Measurements from ENCODE around the gene ACSS3.

The ACSS3 gene

DNA sequence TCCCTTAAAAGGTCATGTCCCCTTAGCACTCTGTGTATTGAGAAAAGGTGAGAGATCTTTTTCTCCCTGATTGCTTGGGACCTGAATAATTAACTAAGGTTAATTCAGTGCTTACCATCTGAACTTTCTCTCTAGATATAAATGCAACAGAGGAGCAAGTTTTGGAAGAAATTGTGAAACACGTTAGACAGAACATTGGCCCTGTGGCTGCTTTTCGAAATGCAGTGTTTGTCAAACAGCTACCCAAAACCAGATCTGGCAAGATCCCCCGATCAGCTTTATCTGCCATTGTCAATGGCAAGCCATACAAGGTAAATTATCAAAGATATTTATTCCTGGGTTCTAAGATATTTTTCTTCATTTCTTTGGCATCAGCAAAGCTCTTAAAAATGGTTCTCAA lies 175.5 kb downstream of the ACSS3 start:
- CTCF ChIA-PET = no interaction called here
- Mint-ChIP-seq H3K4me1 (no peaks in the 10 kb centered on the region), H3K27me3 (no peaks in the 10 kb centered on the region), H3K36me3 (no peaks in the 10 kb centered on the region), H3K27ac (no peak overlapping the region), H3K4me3 (no peak overlapping the region), H3K9me3 (no peaks in the 10 kb centered on the region)
- DNase-seq = no peak

DNA sequence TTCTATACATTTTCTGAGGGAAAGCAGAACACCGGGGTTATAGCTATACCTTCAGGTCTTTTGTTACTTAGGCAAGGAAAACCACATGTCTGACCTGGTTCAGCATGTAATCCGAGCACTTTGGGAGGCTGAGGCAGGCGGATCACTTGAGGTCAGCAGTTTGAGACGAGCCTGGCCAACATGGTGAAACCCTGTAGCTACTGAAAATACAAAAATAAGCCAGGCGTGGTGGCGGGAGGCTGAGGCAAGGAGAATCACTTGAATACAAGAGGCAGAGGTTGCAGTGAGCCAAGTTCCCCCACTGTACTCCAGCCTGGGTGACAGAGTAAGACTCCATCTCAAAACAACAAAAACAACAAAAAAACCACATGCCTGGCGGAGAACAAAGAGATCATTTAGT lies 177.6 kb downstream of the ACSS3 start:
- no peaks in the 10 kb centered on the region for H3K4me1 Mint-ChIP-seq
- CTCF ChIA-PET = no interaction called here
- H3K27me3 Mint-ChIP-seq = no peaks in the 10 kb centered on the region
- no peak for DNase-seq
- H3K4me3 Mint-ChIP-seq = no peak overlapping the region
- no peaks in the 10 kb centered on the region for H3K9me3 Mint-ChIP-seq
- no peaks in the 10 kb centered on the region for H3K36me3 Mint-ChIP-seq
- H3K27ac Mint-ChIP-seq = no peak overlapping the region

DNA sequence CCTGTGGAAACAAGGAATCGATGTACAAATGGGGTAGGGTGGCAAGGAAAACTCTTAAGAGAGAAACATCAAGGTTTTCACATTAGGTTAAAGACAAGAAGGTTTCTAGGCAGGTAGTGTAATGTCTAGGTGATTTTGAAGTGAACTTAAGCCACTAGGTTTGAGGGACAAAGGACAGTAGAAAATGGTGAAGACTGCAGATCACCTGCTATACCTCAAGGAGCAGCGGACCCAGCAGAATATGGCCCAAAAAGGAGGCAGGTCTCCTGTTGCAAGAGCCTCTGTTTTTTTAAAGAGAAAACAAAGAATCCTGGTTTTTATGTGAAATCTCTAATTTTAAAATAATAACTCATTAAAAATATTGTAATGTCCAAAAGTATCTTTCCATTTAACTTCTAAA lies 178.1 kb downstream of the ACSS3 start:
- H3K9me3 Mint-ChIP-seq = no peaks in the 10 kb centered on the region
- H3K4me1 Mint-ChIP-seq = no peaks in the 10 kb centered on the region
- H3K4me3 Mint-ChIP-seq = no peak overlapping the region
- DNase-seq = no peak
- H3K27ac Mint-ChIP-seq = no peak overlapping the region
- no peaks in the 10 kb centered on the region for H3K36me3 Mint-ChIP-seq
- CTCF ChIA-PET = no interaction called here
- H3K27me3 Mint-ChIP-seq = no peaks in the 10 kb centered on the region

DNA sequence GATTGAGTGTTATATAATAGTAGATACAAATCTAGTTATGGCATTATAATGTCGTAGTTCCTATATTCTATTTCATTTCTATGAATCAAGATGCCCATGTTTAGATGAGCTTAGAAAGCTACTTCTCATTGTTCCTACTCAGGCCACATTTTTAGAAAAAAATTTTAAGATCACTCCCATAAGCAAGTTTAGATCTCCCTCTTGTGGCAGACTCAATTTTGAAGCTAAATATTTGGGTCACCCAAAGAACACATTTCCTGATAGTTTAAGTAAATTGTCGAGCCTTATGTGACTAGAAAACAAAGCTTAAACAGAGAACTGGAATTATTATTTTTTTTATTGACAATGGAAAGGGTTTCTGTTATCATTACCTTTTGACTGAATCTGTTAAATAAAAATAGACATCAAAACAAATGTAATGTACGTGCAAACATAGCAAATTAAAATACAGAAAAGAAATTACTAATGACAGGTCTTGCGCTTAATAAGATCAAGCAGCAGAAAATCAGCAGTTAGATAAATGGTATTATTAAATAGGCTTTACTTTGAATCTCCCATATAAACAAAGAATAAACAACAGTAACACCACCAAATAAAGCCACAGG lies 180.2 kb downstream of the ACSS3 start:
- no peak for DNase-seq
- no peak overlapping the region for H3K27ac Mint-ChIP-seq
- no peaks in the 10 kb centered on the region for H3K27me3 Mint-ChIP-seq
- H3K9me3 Mint-ChIP-seq = no peaks in the 10 kb centered on the region
- no peaks in the 10 kb centered on the region for H3K4me1 Mint-ChIP-seq
- no peak overlapping the region for H3K4me3 Mint-ChIP-seq
- no peaks in the 10 kb centered on the region for H3K36me3 Mint-ChIP-seq
- CTCF ChIA-PET = no interaction called here

DNA sequence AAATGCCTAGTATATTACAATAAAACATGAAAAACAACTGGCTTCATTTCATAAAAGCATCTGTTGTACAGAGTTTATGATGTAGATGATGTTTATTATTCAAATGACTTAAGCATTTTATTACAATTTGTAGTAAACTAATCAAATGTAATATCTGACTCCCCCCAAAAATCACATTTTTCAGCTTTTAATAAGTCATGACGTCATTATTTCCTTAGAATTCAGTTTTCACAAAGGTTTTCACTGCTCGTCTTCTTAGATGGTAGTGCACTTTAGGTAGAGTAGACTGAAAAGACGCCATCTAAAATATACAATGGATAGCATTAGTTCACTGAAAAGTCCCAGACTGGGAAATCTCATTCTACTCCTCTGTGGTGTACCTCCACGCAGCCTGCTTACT lies 181.5 kb downstream of the ACSS3 start:
- Mint-ChIP-seq H3K27me3 (no peaks in the 10 kb centered on the region), H3K27ac (no peak overlapping the region), H3K36me3 (no peaks in the 10 kb centered on the region), H3K4me1 (no peaks in the 10 kb centered on the region), H3K9me3 (no peaks in the 10 kb centered on the region), H3K4me3 (no peak overlapping the region)
- CTCF ChIA-PET = no interaction called here
- no peak for DNase-seq

DNA sequence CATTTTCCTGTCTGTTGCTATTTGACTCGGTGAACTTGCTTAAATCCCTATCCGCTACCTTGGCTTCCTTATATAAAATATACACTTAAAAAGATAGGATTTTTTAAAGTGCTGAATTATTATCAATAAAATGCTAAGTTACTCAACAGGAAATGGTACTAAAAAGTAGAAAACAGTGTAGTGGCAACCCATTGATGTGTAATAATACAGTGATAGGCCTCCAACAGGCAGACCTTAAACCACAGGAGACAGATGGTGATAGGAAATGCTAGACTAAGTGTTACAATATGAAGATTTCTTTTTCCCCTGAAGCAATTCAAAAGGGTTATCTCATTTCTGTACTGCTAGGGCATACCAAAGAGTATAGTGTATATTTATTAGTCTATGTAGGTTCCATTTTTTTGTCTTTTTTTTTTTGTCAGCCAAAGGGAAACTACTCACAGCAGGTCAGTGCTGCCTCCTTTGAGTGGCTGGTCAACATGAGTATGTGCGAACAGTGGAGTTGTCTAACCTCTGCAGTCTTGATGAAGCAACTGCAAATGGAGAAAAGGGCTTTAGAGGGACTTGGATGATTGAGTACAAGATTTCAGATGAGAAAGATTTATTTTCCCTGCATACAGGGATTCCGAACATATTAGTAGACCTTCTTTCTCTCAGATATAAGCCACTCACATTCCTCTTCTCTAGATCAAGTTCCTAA lies 183.8 kb downstream of the ACSS3 start:
- Mint-ChIP-seq H3K27me3 (no peaks in the 10 kb centered on the region), H3K4me3 (no peak overlapping the region)
- DNase-seq = no peak

DNA sequence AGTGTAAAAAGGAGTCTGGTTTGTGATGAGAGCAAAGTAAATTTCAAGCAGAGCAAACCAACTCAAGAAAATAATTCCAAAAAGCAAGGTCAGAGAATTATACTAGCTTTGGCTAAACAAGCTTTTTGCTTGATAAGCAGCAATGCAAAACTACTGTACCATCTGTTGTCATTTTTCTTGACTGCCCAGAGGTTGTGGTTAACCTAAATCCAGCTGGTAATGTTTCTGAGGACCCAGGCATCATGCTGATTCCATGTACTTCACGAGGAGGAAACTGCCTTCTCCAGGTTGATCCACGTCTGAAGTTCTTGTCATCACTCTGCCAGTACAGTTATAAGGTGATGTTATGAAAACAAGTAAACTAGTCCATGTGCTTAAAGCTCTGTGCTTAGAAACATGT lies 185.2 kb downstream of the ACSS3 start:
- H3K9me3 Mint-ChIP-seq = no peaks in the 10 kb centered on the region
- H3K4me1 Mint-ChIP-seq = no peaks in the 10 kb centered on the region
- no peaks in the 10 kb centered on the region for H3K36me3 Mint-ChIP-seq
- no peak overlapping the region for H3K27ac Mint-ChIP-seq
- H3K27me3 Mint-ChIP-seq = no peaks in the 10 kb centered on the region
- DNase-seq = no peak
- no peak overlapping the region for H3K4me3 Mint-ChIP-seq
- CTCF ChIA-PET = no interaction called here

More for the DNA sequence above, 183.8 kb downstream of the ACSS3 start:
- Mint-ChIP-seq H3K9me3 (no peaks in the 10 kb centered on the region), H3K36me3 (no peaks in the 10 kb centered on the region), H3K4me1 (no peaks in the 10 kb centered on the region), H3K27ac (no peak overlapping the region)
- CTCF ChIA-PET = no interaction called here

DNA sequence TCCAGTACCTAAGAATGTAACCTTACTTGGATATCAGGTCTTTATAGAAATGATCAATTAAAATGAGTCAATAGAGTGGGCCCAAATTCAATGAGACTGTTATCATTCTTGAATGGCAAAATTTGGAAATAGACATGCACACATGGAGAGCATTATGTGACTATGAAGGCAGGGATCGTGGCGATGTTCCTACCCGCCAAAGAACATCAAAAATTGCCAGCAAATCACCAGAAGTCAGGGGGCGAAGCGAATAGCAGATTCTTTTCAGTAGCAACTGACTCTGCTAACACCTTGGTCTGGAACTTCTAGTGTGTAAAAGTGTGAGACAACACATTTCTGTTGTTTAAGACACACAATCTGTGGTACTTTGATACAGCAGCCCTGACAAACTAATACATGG lies 192.5 kb downstream of the ACSS3 start:
- no peaks in the 10 kb centered on the region for H3K36me3 Mint-ChIP-seq
- CTCF ChIA-PET = no interaction called here
- no peak overlapping the region for H3K27ac Mint-ChIP-seq
- H3K9me3 Mint-ChIP-seq = no peaks in the 10 kb centered on the region
- H3K4me1 Mint-ChIP-seq = no peaks in the 10 kb centered on the region
- no peak overlapping the region for H3K4me3 Mint-ChIP-seq
- DNase-seq = no peak
- H3K27me3 Mint-ChIP-seq = no peaks in the 10 kb centered on the region

DNA sequence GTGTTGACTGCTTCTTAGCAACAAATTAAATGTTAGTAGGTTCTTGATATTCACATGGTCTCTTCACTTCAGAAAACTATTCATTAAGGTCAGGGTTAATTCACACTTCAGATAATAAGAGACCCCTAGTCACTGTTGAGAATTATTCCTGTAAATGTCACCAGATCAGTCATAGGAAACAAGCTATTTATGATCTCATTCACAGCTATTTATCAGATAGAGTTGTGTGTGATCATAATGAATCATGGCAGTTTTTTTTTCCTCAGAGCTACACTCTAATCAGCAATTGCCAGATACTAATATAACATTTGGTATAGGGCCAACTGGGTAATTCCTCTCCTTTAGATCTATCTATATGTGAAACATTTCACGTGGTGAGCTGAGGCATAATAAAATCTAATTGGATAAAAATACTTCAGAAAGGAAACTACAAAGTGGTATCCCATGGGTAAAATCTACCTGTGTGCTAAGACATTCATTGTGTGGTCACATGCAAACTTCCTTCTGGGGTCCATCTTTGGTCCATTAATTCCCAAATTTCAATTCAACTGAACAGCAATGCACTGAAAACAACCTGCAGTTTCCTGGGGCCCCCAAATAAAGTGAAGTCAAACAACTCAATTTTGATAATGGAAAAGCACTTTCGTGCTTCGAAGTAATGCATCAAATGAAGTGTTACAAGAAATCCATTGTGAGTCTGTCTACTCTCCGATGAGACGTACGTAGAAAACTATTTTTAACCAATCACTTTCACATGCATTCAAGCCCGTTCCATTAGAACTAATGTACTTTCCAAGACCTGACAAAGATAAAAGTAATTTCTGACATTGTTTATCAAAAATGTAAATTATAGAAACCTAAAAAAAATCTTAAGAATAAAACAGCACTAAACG lies 197.0 kb downstream of the ACSS3 start:
- no peaks in the 10 kb centered on the region for H3K9me3 Mint-ChIP-seq
- CTCF ChIA-PET = no interaction called here
- no peak overlapping the region for H3K27ac Mint-ChIP-seq
- H3K4me1 Mint-ChIP-seq = no peaks in the 10 kb centered on the region
- H3K36me3 Mint-ChIP-seq = no peaks in the 10 kb centered on the region
- no peaks in the 10 kb centered on the region for H3K27me3 Mint-ChIP-seq
- H3K4me3 Mint-ChIP-seq = no peak overlapping the region
- DNase-seq = no peak

DNA sequence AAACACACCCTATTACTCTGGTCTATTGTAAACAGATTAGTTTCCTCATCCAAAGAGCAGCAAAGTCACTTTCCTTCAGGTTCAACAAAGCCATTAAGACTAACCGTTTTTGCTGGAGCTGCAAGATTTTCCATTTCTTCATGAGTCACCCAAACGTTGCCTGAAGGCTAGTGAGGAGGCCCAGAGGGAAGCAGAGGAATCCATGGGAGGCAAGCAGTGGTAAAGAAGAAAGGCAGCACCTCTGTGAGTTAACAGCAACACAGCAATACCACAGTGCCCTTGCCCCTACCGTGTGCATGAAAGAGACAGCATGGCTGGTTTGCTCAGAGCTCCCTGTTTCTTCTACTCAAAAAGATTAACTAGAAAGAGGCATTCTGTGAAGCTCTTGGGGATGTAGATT lies 206.3 kb downstream of the ACSS3 start:
- DNase-seq = no peak
- H3K36me3 Mint-ChIP-seq = no peaks in the 10 kb centered on the region
- H3K27ac Mint-ChIP-seq = no peak overlapping the region
- no peaks in the 10 kb centered on the region for H3K27me3 Mint-ChIP-seq
- CTCF ChIA-PET = no interaction called here
- no peaks in the 10 kb centered on the region for H3K4me1 Mint-ChIP-seq
- H3K4me3 Mint-ChIP-seq = no peak overlapping the region
- H3K9me3 Mint-ChIP-seq = no peaks in the 10 kb centered on the region

DNA sequence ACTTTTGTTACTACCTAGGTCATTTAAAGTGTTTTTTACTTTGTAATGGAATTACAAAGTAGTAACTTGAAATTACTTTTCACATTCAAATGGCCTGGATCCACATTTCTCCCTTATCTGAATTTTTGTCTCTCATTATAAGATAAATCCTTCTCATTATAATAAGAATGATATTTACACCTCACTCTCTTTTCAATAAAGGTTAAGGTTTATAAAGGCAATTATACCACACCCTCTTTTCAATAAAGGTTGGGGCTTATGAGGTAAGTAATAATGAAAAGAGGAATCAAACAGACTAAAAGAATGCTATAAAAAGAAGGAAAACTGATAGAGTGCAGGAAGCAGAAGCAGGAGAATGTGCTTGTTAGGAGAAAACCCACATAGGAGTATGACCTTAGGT lies 210.8 kb downstream of the ACSS3 start:
- no peaks in the 10 kb centered on the region for H3K4me1 Mint-ChIP-seq
- CTCF ChIA-PET = no interaction called here
- H3K4me3 Mint-ChIP-seq = no peak overlapping the region
- DNase-seq = no peak
- H3K27me3 Mint-ChIP-seq = no peaks in the 10 kb centered on the region
- H3K36me3 Mint-ChIP-seq = no peaks in the 10 kb centered on the region
- no peak overlapping the region for H3K27ac Mint-ChIP-seq
- H3K9me3 Mint-ChIP-seq = no peaks in the 10 kb centered on the region

DNA sequence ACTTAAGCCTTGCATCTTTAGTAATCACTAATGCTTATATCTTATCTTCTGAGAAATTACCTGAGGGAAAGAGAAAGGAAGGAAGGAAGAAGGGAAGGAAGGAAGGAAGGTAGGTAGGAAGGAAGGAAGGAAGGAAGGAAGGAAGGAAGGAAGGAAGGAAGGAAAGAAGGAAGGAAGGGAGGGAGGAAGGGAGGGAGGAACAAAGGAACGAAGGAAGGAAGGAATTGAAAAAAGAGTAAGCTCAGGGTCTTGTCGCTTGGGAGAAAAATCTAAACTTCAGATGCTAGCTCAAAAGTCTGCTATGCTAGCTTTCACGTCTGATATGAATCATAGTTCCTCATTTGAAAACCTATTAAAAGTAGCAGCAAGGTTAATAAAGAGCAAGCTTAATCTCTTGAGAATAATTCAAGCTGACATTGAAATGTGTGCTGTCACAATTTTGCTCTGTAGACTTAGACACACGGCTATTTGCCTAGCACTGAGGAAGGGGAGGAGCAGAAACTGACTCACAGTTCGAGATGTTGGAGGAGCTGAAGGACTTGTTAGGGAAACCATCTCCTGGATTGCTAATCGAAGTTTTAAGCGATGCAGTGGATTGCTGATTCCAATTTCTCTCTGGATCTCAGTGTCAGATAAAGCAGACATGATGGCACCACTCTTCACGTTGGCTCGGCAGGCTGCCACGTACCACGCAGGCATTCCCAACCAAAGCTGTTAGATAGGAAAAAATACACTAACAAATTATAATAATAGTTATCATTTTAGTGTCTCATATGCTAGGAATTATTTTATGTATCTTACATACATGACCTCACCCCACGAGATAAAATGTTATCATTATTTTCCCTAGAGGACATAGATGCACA lies 216.7 kb downstream of the ACSS3 start:
- Mint-ChIP-seq H3K4me3 (no peak overlapping the region), H3K36me3 (no peaks in the 10 kb centered on the region), H3K27me3 (no peaks in the 10 kb centered on the region), H3K9me3 (peaks cover 3% of the 10 kb centered on the region), H3K27ac (no peak overlapping the region), H3K4me1 (no peaks in the 10 kb centered on the region)
- DNase-seq = no peak
- CTCF ChIA-PET = no interaction called here

DNA sequence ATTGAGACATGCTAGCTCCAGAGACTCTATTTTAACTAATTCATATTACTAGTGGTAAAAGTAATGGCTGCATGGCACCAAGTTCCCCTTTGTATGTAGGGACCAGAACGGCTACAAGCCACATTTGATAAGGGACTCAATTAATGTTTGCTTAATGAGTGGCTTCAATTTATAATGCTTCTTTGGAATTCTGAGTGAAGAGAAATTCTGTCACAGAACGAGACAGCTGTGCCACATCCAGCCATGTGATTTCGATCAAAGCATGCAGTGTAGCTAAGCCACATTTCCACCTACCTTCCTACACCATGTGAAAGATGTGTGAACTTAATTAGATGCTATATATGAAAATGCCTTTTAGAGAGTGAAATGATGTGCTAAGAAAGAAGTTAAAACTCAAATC lies 217.4 kb downstream of the ACSS3 start:
- Mint-ChIP-seq H3K9me3 (peaks cover 3% of the 10 kb centered on the region), H3K36me3 (no peaks in the 10 kb centered on the region), H3K27me3 (no peaks in the 10 kb centered on the region), H3K4me3 (no peak overlapping the region), H3K4me1 (no peaks in the 10 kb centered on the region), H3K27ac (no peak overlapping the region)
- CTCF ChIA-PET = no interaction called here
- no peak for DNase-seq

DNA sequence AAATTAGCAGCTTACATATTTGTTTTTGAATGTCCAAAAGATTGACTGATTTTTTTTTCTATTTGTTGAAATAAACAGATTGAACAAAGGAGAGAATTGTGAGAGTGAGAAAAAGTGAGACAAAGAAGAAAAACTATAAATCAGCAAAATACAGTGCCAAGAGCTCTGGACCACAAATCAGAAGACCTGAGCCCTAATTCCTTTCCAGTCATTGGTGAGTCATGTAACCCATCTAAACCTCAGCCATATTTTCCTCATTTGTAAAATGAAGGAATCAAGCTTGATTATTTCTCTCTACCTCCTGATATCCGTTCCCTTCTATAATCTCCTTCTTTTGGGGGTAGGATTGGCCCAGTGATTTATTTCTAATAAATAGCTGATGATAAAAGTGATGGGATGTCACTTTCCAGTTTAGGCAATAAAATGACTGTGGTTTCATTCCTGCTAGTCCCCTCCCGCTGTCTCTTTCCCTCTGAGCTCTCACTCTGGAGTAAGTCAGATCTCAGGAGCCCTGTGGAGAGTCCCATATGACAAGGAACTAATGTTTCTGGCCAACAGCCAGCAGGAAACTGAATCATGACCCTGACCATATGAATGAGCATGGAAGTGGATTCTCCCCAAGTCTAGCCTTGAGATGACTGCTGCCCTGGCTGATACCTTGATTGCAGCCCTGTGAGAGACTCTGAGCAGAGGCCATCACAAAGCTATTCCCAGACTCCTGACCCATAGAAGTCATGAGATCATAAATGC lies 218.9 kb downstream of the ACSS3 start:
- CTCF ChIA-PET = no interaction called here
- Mint-ChIP-seq H3K27me3 (no peaks in the 10 kb centered on the region), H3K4me3 (no peak overlapping the region), H3K9me3 (peaks cover 3% of the 10 kb centered on the region), H3K4me1 (no peaks in the 10 kb centered on the region), H3K36me3 (no peaks in the 10 kb centered on the region), H3K27ac (no peak overlapping the region)
- DNase-seq = no peak

All from activated naive CD4-positive, alpha-beta T cell treated with anti-CD3 and anti-CD28 coated beads, Interleukin-2, amount 10 ng/mL, durations not matched to agents 7 days and 5 days (primary cell).